HEK293 (cell line): Measurements from ENCODE around the gene CYP2C9.

Experiments
- ZEB2 ChIP-seq: fragments of 450-650 bp; formaldehyde crosslinking; IDR thresholded peaks from 2 replicates; pipeline ENCODE4 v1.5.1; 2016; ENCODE audit warnings: missing biosample characterization, missing genetic modification characterization
- ZNF133 ChIP-seq: fragments of 450-650 bp; formaldehyde crosslinking; IDR thresholded peaks from 2 replicates; pipeline ENCODE4 v1.5.1; 2016; ENCODE audit warnings: missing biosample characterization, missing genetic modification characterization
- ZNF175 ChIP-seq: fragments of 450-650 bp; formaldehyde crosslinking; IDR thresholded peaks from 2 replicates; pipeline ENCODE4 v1.5.1; 2016; ENCODE audit warnings: missing biosample characterization, missing genetic modification characterization
- ZNF23 ChIP-seq: fragments of 450-650 bp; formaldehyde crosslinking; IDR thresholded peaks from 2 replicates; pipeline ENCODE4 v1.5.1; 2016; ENCODE audit warnings: missing biosample characterization, missing genetic modification characterization, borderline replicate concordance
- TF ChIP-seq, protein P1 (sequence below): fragments of 450-650 bp; formaldehyde crosslinking; IDR thresholded peaks from 2 replicates; pipeline ENCODE4 v1.5.1; 2016; ENCODE audit warnings: missing biosample characterization, missing genetic modification characterization
- TF ChIP-seq, protein P2 (sequence below): fragments of 450-650 bp; formaldehyde crosslinking; IDR thresholded peaks from 2 replicates; pipeline ENCODE4 v1.5.1; 2016; ENCODE audit warnings: missing biosample characterization, missing genetic modification characterization, borderline replicate concordance

DNA sequence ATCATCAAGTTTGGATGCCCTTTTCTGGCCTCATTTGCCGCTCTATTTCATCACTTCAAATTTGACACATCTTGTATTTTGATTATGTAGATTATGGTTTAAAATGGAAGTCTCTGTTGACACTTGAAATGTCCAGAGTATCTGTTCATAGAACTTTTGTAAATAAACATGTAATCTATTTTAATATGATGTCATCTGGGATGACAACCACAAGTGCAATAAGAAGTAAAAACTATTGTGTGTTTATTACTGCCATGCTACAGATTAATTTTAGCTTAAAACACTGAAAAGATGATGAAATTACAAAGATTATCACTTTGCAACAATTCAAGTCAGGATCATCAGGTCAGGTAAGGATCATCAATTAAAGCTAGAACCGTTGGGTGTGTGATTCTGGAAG is 100.8 kb downstream of the CYP2C9 start:
- TF ChIP-seq, protein P1, sequence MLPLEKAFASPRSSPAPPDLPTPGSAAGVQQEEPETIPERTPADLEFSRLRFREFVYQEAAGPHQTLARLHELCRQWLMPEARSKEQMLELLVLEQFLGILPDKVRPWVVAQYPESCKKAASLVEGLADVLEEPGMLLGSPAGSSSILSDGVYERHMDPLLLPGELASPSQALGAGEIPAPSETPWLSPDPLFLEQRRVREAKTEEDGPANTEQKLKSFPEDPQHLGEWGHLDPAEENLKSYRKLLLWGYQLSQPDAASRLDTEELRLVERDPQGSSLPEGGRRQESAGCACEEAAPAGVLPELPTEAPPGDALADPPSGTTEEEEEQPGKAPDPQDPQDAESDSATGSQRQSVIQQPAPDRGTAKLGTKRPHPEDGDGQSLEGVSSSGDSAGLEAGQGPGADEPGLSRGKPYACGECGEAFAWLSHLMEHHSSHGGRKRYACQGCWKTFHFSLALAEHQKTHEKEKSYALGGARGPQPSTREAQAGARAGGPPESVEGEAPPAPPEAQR (tag by site-specific recombination): no peak
- TF ChIP-seq ZNF23 (tag by site-specific recombination): no peak
- no peak for TF ChIP-seq ZNF175 (tag by site-specific recombination)
- no peak for TF ChIP-seq ZNF133 (tag by site-specific recombination)
- no peak for TF ChIP-seq ZEB2 (tag by site-specific recombination)
- TF ChIP-seq, protein P2, sequence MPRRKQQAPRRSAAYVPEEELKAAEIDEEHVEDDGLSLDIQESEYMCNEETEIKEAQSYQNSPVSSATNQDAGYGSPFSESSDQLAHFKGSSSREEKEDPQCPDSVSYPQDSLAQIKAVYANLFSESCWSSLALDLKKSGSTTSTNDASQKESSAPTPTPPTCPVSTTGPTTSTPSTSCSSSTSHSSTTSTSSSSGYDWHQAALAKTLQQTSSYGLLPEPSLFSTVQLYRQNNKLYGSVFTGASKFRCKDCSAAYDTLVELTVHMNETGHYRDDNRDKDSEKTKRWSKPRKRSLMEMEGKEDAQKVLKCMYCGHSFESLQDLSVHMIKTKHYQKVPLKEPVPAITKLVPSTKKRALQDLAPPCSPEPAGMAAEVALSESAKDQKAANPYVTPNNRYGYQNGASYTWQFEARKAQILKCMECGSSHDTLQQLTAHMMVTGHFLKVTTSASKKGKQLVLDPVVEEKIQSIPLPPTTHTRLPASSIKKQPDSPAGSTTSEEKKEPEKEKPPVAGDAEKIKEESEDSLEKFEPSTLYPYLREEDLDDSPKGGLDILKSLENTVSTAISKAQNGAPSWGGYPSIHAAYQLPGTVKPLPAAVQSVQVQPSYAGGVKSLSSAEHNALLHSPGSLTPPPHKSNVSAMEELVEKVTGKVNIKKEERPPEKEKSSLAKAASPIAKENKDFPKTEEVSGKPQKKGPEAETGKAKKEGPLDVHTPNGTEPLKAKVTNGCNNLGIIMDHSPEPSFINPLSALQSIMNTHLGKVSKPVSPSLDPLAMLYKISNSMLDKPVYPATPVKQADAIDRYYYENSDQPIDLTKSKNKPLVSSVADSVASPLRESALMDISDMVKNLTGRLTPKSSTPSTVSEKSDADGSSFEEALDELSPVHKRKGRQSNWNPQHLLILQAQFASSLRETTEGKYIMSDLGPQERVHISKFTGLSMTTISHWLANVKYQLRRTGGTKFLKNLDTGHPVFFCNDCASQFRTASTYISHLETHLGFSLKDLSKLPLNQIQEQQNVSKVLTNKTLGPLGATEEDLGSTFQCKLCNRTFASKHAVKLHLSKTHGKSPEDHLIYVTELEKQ (tag by site-specific recombination): no peak
